Activated CD4-positive, alpha-beta T cell treated with anti-CD3 and anti-CD28 coated beads, Interleukin-2, amount 50 U/mL, for 24 hours (primary cell): Measurements from ENCODE around the gene AKT1S1.

Experiments
- DNase-seq, 2 donors: peaks; one replicate each; pipeline ENCODE4 v3.0.0-alpha.2; 2020; ENCODE audit warnings: low read depth in 1 of 2, low spot score in 1 of 2

AKT1S1 gene

GRCh38 chr19:49907745-49908446, 30.7 kb upstream of the AKT1S1 start:
- no peak for DNase-seq

GRCh38 chr19:49906879-49907564, 29.9 kb upstream of the AKT1S1 start:
- DNase-seq = no peak

GRCh38 chr19:49904136-49904535, 27.0 kb upstream of the AKT1S1 start:
- DNase-seq = no peak

DNA sequence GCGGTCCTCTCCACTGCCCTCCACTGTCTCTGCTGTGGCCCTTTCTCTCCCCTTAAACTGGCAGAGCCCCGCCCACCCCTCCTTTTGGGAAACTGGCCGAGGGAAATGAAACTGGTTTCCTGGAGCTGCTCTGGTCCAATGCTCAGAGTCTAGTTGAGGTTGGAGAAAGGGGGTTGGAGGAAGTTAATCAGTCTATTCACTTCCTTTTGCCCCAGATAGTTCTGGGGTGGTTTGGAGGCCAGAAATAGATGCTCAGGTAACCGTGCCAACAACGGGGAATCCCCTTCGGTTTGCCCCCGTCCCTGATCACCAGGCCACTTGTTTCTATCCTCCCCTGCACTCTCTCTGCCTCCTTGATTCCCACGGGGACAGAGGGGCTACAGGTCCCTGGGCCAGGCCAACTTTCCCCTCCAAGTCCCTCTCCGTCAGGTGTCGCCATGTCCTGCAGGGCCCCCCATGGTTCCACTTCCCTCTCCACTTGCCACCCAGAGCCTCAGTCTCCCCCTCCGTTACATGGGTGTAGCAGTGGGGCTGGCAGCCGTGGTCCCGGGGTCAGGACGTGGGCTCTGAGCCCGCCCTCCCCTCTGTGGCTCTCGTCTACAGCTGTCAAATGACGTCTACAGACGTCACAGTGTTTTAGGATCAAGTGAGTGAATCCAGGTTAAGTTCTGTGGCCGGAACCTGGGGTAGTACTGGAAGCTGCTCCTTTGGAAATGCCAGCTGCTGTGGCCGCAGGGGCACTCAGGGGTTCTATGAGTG, 19.9 kb upstream of the AKT1S1 start, which contains the start of gene IL4I1:
Gene IL4I1, minus strand, starts transcription at position 25 of the 759 bp plus-strand sequence. CDS start 727 bp downstream, outside the sequence.
- DNase-seq = peak; percentile 37 to 48

DNA sequence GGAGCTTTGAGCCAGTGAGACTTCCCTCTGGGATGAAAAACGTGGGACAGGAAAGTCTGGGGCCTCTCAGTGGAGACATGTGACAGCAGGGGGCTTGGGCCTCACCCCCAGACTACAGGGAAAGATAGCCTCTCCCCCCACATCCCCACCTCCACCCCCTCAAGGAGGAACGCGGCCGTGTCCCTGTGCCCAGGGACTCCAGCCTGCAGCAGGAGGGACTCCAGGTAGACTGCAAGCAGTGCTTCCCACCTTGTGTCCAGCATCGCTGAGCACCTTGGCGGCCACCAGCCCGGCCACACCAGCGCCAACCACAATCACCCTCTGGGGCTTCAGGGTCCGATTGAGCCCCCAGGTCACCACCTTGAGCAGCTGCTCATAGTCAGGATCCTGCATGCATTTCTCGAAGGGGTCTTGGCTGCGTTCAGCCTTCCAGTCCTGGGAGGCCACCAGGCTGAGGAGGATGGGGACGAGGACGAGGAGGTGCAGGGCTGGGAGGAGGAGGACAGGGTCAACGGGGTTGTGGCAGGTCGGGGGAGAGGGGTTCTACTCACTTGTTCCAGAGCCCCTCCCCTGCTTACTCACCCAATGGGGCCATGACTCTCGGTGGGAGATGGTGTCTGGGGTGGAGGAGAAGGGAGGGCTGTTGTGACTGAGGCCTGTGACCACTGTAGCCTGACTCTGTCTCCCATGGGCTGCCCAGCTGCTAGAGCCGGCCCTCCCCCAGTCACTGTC, 18.6 kb upstream of the AKT1S1 start:
- no peak for DNase-seq

- no peak for DNase-seq
Measured at GRCh38 chr19:49894879-49895565, 17.9 kb upstream of the AKT1S1 start.

DNA sequence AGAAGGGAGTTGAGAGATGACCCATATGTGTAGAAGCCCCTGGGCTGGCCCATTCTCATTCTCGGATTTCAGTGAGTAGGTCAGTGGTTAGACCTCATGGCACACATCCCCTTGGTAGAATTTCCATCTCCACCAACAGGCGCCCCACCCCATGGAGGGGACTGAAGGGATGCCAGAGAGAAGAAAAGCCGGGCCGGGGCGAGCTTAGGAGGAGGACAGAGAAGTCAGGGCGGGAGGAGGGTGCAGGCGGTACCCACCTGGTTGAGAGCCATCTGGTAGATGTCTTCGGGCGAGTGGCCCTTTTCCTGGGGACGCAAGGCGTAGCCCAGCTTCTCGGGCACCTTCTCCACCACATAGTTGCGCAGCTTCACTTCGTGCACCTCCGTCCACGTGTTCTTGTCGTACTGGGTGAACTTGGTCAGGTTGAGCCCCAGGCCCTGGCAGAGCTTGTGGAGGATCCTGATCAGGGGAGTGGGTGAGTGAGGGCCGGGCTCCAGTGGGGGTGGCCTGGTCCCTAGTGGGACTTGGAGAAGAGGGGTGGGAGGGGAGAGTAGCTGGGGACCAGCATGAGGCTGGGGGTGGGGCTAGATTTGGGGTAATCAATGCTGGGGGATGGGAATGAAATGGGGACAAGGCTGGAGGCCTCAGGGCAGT, 17.0 kb upstream of the AKT1S1 start:
- DNase-seq = no peak

DNA sequence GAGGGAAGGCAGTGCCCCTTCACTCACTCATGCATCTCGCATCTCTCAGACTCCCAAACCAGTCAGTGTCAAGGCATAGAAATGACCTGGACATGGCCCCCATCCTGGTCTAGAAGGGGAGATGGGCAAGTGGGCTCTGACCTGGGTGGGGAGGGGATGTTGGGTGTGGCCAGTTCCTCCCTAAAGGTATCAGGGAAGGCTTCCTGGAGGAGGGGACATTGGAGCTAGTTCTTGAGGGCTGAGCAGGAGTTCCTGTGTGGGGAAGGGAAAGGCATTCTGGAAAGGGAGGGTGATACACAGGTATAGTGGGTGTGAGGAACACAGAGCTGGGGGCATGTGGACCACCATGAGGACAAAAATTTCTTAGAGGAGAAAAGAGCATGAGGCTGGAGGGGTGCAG, 15.6 kb upstream of the AKT1S1 start:
- no peak for DNase-seq

DNA sequence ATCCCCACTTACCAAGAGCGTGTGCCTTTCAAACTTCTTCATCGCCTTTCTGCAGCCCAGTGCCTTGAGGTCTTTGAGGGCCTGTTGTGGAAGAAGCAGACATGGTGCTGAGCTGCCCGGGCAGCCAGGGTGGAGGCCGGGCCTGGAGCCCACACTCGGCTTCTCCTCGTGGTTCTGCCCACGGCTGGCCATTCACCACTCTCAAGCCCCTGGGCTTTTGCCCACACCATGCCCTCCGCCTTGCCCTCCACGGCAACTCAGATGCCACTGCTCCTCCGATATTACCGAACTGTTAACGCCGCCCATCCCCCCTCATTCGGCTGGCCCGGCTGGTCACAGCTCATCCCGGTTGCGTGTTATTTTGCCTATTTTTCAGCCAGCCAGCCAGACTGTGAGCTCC, 14.2 kb upstream of the AKT1S1 start:
- no peak for DNase-seq

DNA sequence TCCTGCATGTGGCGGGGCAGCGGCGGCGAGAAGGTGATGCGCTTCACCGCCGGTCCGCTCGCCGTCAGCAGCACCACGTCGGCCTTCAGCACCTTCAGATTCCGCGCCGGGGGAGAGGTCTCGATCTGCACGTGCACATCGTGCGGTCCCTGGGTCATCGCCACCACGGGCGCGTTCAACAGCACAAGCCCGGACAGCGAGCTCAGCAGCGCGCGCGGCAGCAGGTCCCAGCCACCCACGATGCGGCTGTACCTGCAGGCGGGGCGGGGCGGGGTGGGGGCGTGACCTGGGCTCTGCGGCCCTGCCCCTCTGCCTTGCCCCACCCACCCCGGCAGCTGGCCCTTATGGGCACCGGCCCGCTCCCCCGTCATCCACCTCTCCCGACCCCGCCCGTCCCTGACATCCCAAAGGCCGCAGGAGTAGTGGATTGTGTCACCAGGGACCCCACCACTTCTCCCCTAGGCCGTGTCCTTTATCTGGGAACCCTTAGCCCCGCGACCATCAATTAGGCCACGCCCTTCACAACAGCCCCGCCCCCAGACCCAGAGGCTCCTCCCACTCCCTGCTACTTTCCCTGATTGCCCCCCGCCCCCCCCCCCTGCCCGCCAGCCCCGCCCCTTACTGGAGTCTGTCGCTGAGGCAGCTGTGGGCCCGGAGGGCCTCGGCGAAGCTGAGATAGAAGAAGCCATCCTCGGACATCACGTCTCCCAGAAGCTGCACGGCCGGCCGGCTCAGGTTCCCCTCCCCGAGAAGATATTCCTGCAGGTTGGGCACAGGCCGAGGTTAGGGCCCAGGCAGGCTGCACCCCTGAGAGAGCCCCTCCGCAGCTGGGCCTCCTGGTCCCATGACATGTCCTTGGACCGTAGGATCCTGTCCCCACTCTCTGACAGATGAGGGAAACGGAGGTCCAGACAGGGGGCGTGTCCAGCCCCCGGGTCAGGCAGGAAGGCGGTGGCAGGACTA, 13.5 kb upstream of the AKT1S1 start:
- DNase-seq = peak in 1 of 2 donors; percentile 54

- peak; percentile 50 to 52 for DNase-seq
Measured at GRCh38 chr19:49889687-49890348, 12.7 kb upstream of the AKT1S1 start.

GRCh38 chr19:49889038-49889686, 12.0 kb upstream of the AKT1S1 start:
- no peak for DNase-seq

- no peak for DNase-seq
Measured at GRCh38 chr19:49888510-49888824, 11.3 kb upstream of the AKT1S1 start.

GRCh38 chr19:49887665-49888509, 10.7 kb upstream of the AKT1S1 start:
- no peak for DNase-seq

DNA sequence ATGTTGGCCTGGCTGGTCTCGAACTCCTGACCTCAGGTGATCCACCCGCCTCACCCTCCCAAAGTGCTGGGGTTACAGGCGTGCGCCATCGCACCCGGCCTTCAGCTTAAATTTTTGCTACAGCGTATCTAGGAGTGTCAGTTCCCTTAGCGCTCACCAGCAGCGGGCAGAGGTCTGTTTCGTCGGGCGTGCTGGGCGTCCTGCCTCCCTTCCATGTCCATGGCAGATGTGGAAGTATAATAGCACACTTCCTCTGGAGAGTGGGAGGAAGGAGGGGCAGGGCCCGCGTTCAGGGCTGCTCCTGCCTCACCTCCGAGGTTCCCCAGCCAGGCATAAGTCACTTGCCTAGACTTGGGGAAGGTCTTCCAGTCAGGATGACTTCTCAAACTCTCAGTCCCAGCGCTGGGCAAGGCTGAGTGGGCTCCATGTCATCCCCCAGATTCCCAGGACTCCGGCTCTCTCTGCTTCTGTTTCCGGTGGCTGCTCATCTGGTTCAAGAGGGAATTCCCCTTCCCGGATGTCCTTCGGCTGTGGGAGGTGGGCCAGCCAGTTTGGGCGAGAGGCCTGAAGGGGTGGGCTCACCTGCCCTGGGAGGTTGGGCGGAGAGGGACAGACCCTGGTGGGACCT, 10.0 kb upstream of the AKT1S1 start:
- DNase-seq = no peak

DNA sequence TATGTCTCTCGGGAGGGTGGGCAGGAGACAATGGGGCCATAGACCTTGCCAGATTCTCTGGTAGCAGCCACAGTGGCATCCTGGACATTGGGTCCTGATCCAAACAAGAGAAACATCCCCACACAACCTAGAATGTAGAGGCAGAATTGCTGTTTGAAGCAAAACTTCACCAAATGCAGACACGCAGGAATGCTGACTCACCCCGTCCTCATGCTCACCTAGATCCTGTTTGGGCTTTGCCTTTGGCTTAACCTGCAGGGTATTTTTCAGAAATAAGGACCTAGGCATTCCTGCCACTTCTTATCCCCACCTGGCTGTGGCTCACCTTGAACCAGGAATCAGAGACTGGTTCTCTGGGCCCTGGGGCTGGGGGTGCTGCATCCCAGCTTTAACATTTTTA, 7.6 kb upstream of the AKT1S1 start:
- DNase-seq = no peak

GRCh38 chr19:49884109-49884508, 7.0 kb upstream of the AKT1S1 start:
- no peak for DNase-seq
